Panc1 (cell line): ENCODE data around the gene SHB.

Experiments
- POLR2AphosphoS5 ChIP-seq: IDR thresholded peaks from 2 replicates; pipeline ENCODE4 v1.6.1; 2012; ENCODE audit warnings: mild to moderate bottlenecking, low read depth, low read length, moderate library complexity
- SIN3A ChIP-seq: IDR thresholded peaks from 2 replicates; pipeline ENCODE4 v1.6.1; 2012; ENCODE audit warnings: low read depth, mild to moderate bottlenecking, low read length, moderate library complexity, borderline replicate concordance; ENCODE audit not compliant: insufficient read depth
- TCF7L2 ChIP-seq: IDR thresholded peaks from 2 replicates; pipeline ENCODE4 v1.6.1; 2011; ENCODE audit warnings: mild to moderate bottlenecking, low read depth, low read length, inconsistent platforms
- TF ChIP-seq, protein P1 (sequence below): fragments of 450-650 bp; IDR thresholded peaks from 2 replicates; pipeline ENCODE4 v1.5.1; 2017; ENCODE audit warnings: mild to moderate bottlenecking
- TF ChIP-seq, protein P2 (sequence below), 2 experiments: IDR thresholded peaks; 2 replicates each; pipeline ENCODE4 v1.6.1; 2011 to 2012; ENCODE audit warnings: low read depth in 2 of 2, control low read depth in 1 of 2, low read length in 1 of 2, mild to moderate bottlenecking in 1 of 2, moderate library complexity in 1 of 2; ENCODE audit not compliant: insufficient read depth in 1 of 2

DNA sequence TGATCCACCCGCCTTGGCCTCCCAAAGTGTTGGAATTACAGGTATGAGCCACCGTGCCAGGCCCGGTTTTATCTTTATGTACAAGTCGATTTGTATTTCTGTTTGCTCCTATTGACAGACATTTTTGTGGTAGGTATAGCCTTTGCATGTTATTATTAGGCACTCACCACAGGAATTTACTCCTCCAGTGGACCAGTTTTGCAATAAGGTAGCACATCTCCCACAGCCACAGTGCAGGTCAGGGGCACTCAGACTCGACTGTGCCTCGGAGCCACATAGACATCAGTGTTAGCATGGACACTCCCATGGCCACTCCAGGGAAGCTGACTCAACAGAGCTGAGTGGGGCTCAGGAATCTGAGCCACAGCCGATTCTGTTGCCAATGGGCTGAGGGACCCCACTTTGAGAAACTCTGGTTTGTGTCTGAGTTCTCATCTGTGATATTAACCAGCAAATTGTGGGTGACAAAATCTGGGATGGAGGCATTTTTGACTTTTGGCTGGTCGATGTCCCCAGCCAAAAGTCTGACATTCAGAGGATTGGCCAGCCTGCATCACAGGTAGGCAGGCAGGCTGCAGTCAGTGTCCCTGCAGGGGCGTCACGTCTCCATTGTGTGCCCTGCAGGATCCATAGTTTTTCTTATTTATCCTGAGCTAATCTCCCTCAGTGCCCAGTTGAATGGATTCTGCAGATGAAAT, 15.0 kb upstream of the SHB start:
- TF ChIP-seq TCF7L2 (no peak), POLR2AphosphoS5 (no peak), SIN3A (no peak)
- TF ChIP-seq, protein P1, sequence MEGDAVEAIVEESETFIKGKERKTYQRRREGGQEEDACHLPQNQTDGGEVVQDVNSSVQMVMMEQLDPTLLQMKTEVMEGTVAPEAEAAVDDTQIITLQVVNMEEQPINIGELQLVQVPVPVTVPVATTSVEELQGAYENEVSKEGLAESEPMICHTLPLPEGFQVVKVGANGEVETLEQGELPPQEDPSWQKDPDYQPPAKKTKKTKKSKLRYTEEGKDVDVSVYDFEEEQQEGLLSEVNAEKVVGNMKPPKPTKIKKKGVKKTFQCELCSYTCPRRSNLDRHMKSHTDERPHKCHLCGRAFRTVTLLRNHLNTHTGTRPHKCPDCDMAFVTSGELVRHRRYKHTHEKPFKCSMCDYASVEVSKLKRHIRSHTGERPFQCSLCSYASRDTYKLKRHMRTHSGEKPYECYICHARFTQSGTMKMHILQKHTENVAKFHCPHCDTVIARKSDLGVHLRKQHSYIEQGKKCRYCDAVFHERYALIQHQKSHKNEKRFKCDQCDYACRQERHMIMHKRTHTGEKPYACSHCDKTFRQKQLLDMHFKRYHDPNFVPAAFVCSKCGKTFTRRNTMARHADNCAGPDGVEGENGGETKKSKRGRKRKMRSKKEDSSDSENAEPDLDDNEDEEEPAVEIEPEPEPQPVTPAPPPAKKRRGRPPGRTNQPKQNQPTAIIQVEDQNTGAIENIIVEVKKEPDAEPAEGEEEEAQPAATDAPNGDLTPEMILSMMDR: no peak
- TF ChIP-seq, protein P2, sequence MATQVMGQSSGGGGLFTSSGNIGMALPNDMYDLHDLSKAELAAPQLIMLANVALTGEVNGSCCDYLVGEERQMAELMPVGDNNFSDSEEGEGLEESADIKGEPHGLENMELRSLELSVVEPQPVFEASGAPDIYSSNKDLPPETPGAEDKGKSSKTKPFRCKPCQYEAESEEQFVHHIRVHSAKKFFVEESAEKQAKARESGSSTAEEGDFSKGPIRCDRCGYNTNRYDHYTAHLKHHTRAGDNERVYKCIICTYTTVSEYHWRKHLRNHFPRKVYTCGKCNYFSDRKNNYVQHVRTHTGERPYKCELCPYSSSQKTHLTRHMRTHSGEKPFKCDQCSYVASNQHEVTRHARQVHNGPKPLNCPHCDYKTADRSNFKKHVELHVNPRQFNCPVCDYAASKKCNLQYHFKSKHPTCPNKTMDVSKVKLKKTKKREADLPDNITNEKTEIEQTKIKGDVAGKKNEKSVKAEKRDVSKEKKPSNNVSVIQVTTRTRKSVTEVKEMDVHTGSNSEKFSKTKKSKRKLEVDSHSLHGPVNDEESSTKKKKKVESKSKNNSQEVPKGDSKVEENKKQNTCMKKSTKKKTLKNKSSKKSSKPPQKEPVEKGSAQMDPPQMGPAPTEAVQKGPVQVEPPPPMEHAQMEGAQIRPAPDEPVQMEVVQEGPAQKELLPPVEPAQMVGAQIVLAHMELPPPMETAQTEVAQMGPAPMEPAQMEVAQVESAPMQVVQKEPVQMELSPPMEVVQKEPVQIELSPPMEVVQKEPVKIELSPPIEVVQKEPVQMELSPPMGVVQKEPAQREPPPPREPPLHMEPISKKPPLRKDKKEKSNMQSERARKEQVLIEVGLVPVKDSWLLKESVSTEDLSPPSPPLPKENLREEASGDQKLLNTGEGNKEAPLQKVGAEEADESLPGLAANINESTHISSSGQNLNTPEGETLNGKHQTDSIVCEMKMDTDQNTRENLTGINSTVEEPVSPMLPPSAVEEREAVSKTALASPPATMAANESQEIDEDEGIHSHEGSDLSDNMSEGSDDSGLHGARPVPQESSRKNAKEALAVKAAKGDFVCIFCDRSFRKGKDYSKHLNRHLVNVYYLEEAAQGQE (IDR thresholded peaks at IDR 0.05; ENCODE audit: insufficient read depth in 1 of 2, low read depth in 2 of 2, low read length in 1 of 2): no peak
